CD4-positive, alpha-beta T cell treated with Interleukin-15 for 4 hours (primary cell): ENCODE data around the gene RNF212B.
"Not testable (repeated sequence)": the region's sequence is repeated elsewhere in the genome, so short reads cannot be mapped to it uniquely, and the experiment has no call there.

ENCODE experiments used
- DNase-seq: peaks from one replicate; pipeline ENCODE4 v3.0.0-alpha.2; 2020; ENCODE audit warnings: low spot score

RNF212B gene

GRCh38 chr14:23237772-23238594, at the start of gene RNF212B:
Gene RNF212B, plus strand, starts transcription at chr14:23237936. Its CDS starts 2,410 bp downstream, at chr14:23240346.
- DNase-seq: peak; percentile 52

GRCh38 chr14:23193432-23193831, 44.3 kb upstream of the RNF212B start:
- no peak for DNase-seq

- DNase-seq: no peak
Observed at GRCh38 chr14:23195552-23196101, 42.1 kb upstream of the RNF212B start.

- DNase-seq: not testable (repeated sequence)
Observed at GRCh38 chr14:23196487-23196886, 41.2 kb upstream of the RNF212B start.

GRCh38 chr14:23199141-23199540, 38.6 kb upstream of the RNF212B start:
- DNase-seq: not testable (repeated sequence)

- no peak for DNase-seq
Observed at GRCh38 chr14:23202001-23202400, 35.7 kb upstream of the RNF212B start.

GRCh38 chr14:23206422-23207145, 31.2 kb upstream of the RNF212B start:
- DNase-seq: no peak

- DNase-seq: no peak
Observed at GRCh38 chr14:23207146-23207540, 30.6 kb upstream of the RNF212B start.

- DNase-seq: no peak
Observed at GRCh38 chr14:23208324-23208723, 29.4 kb upstream of the RNF212B start.

GRCh38 chr14:23209651-23210423, 27.9 kb upstream of the RNF212B start:
- no peak for DNase-seq

- DNase-seq: no peak
Observed at GRCh38 chr14:23215421-23215820, 22.3 kb upstream of the RNF212B start.

- no peak for DNase-seq
Observed at GRCh38 chr14:23217032-23218020, 20.4 kb upstream of the RNF212B start.

GRCh38 chr14:23219075-23219474, 18.7 kb upstream of the RNF212B start:
- no peak for DNase-seq

GRCh38 chr14:23224958-23225357, 12.8 kb upstream of the RNF212B start:
- not testable (repeated sequence) for DNase-seq

GRCh38 chr14:23227566-23227965, 10.2 kb upstream of the RNF212B start:
- DNase-seq: no peak

- no peak for DNase-seq
Observed at GRCh38 chr14:23228812-23229211, 8.9 kb upstream of the RNF212B start.

GRCh38 chr14:23232241-23232808, 5.4 kb upstream of the RNF212B start:
- not testable (repeated sequence) for DNase-seq

GRCh38 chr14:23240661-23241060, 2.9 kb downstream of the RNF212B start:
- DNase-seq: no peak

- DNase-seq: not testable (repeated sequence)
Observed at GRCh38 chr14:23241061-23241715, 3.5 kb downstream of the RNF212B start.

- no peak for DNase-seq
Observed at GRCh38 chr14:23242076-23242475, 4.3 kb downstream of the RNF212B start.
